Muscle layer of colon (tissue), 2 donors: ENCODE data around the gene KIF5B.
"Not testable (repeated sequence)": the region's sequence is repeated elsewhere in the genome, so short reads cannot be mapped to it uniquely, and the experiment has no call there.

Experiments used
- H3K27ac ChIP-seq: one replicate; pipeline ENCODE4 v1.7.0; 2013; ENCODE audit warnings: low read depth, mild to moderate bottlenecking, low read length, moderate library complexity
- H3K27me3 ChIP-seq, 2 donors: one replicate each; pipeline ENCODE4 v1.7.0; 2013; ENCODE audit warnings: low read length in 2 of 2, mild to moderate bottlenecking in 2 of 2; ENCODE audit not compliant: insufficient read depth in 2 of 2, control insufficient read depth in 1 of 2
- H3K36me3 ChIP-seq: one replicate; pipeline ENCODE4 v1.7.0; 2013; ENCODE audit warnings: mild to moderate bottlenecking, low read length; ENCODE audit not compliant: insufficient read depth
- H3K4me1 ChIP-seq: one replicate; pipeline ENCODE4 v1.7.0; 2013; ENCODE audit warnings: mild to moderate bottlenecking, low read length; ENCODE audit not compliant: insufficient read depth
- H3K4me3 ChIP-seq, 2 donors: one replicate each; pipeline ENCODE4 v1.7.0; 2013; ENCODE audit warnings: low read length in 2 of 2, low read depth in 1 of 2, mild to moderate bottlenecking in 1 of 2, moderate library complexity in 1 of 2
- H3K9ac ChIP-seq: one replicate; pipeline ENCODE4 v1.7.0; 2013; ENCODE audit warnings: low read length
- H3K9me3 ChIP-seq: one replicate; pipeline ENCODE4 v1.7.0; 2013; ENCODE audit warnings: mild to moderate bottlenecking, low read length
- donor health status: abdominal sarcoma.
- donor health status: Adenocarcinoma of cecum.

Gene KIF5B

GRCh38 chr10:32004161-32004591 lies 52.0 kb downstream of the KIF5B start:
- Histone ChIP-seq H3K27ac (no peak overlapping the region), H3K4me3 (no peak overlapping the region), H3K27me3 (no peaks in the 10 kb centered on the region), H3K9ac (no peak overlapping the region), H3K9me3 (no peaks in the 10 kb centered on the region), H3K4me1 (peaks cover 5% of the 10 kb centered on the region), H3K36me3 (no peaks in the 10 kb centered on the region)

DNA sequence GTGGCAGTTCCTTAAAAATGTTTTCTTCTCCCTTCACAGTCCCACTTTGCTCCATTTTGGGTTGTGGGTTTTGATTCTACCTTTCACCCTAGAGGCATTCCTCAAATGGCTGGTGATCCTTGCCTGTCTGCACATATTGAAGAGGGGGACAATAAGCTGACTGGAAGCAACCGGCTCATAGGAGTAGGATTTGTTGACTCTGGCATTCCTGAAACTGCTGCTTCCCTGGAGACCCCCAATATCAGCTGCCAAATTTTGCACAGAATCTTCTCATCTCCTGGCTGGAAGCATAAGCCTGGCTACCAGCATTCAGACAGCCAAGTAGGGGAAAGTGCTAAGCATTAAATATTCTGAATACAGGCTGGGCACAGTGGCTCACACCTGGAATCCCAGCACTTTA lies 53.7 kb downstream of the KIF5B start:
- H3K27me3 ChIP-seq, result no peaks in the 10 kb centered on the region
- H3K9me3 ChIP-seq, result no peaks in the 10 kb centered on the region
- H3K27ac ChIP-seq, result no peak overlapping the region
- no peak overlapping the region for H3K4me3 ChIP-seq
- no peak overlapping the region for H3K9ac ChIP-seq
- H3K4me1 ChIP-seq, result peaks cover 5% of the 10 kb centered on the region
- H3K36me3 ChIP-seq, result no peaks in the 10 kb centered on the region

GRCh38 chr10:32000937-32001336 lies 55.3 kb downstream of the KIF5B start:
- H3K4me1 ChIP-seq, result peaks cover 5% of the 10 kb centered on the region
- H3K36me3 ChIP-seq, result no peaks in the 10 kb centered on the region
- H3K4me3 ChIP-seq, result no peak overlapping the region
- no peaks in the 10 kb centered on the region for H3K27me3 ChIP-seq
- H3K27ac ChIP-seq, result no peak overlapping the region
- no peak overlapping the region for H3K9ac ChIP-seq
- no peaks in the 10 kb centered on the region for H3K9me3 ChIP-seq

DNA sequence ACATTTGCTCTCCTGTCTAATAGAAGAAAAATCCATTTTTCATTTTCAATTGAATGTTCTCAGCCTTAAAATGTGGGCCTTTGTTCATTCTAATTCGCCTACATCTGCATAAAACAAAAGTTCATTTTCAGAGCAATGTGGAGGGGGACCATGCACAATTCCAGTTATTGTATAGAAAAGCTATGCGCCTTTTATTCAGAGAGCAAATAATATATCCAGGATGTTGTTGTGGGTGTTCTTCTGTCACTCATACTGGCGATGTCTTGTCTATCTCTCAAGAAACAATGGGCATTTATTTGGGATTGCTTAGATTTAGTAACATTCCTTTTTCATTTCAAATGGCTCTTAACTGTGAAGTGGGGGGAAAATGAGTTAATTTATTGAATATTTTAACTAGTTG lies 56.4 kb downstream of the KIF5B start:
- H3K27me3 ChIP-seq, result no peaks in the 10 kb centered on the region
- no peaks in the 10 kb centered on the region for H3K9me3 ChIP-seq
- H3K4me3 ChIP-seq, result no peak overlapping the region
- H3K36me3 ChIP-seq, result no peaks in the 10 kb centered on the region
- H3K9ac ChIP-seq, result no peak overlapping the region
- no peak overlapping the region for H3K27ac ChIP-seq
- peaks cover 5% of the 10 kb centered on the region for H3K4me1 ChIP-seq

GRCh38 chr10:31999070-31999660 lies 57.1 kb downstream of the KIF5B start:
- Histone ChIP-seq H3K9ac (no peak overlapping the region), H3K9me3 (no peaks in the 10 kb centered on the region), H3K27ac (no peak overlapping the region), H3K4me1 (peaks cover 3% of the 10 kb centered on the region), H3K4me3 (no peak overlapping the region), H3K36me3 (no peaks in the 10 kb centered on the region), H3K27me3 (no peaks in the 10 kb centered on the region)

DNA sequence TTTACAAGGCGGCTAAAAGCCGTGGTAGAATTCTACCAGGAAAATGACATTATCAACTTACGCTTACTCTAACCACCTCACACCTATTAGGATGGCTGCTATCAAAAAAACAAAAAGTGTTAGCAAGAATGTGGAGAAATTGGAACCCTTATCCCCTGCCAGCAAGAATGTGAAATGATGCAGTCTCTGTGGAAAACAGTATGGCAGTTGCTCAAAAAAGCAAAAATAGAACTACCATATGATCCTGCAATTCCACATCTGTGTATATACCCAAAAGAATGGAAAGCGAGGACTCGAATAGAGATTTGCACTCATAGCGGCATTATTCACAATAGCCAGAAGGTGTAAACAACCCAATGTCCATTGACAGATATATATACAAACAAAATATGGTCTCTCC lies 61.3 kb downstream of the KIF5B start:
- H3K4me3 ChIP-seq, result no peak overlapping the region
- no peaks in the 10 kb centered on the region for H3K9me3 ChIP-seq
- no peaks in the 10 kb centered on the region for H3K36me3 ChIP-seq
- H3K27ac ChIP-seq, result no peak overlapping the region
- H3K4me1 ChIP-seq, result no peaks in the 10 kb centered on the region
- H3K9ac ChIP-seq, result no peak overlapping the region
- no peaks in the 10 kb centered on the region for H3K27me3 ChIP-seq

DNA sequence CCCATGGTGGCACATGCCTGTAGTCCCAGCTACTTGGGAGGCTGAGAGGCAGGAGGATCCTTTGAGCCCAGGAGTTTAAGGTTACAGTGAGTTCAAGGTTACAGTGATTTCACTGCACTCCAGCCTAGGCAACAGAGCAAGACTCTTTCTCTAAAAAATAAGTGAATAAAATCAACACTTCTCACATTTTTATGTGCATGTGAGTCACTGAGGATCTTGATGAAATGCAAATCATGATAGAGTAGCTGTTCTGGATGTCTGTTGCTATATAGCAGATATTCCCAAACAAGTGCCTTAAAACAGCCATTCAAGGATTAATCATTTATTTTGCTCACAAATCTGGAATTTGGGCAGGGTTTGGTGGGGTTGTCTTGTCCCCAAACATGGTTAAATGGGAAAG lies 65.3 kb downstream of the KIF5B start:
- Histone ChIP-seq H3K9me3 (no peaks in the 10 kb centered on the region), H3K36me3 (no peaks in the 10 kb centered on the region), H3K9ac (no peak overlapping the region), H3K4me3 (no peak overlapping the region), H3K4me1 (no peaks in the 10 kb centered on the region), H3K27ac (no peak overlapping the region), H3K27me3 (no peaks in the 10 kb centered on the region)

DNA sequence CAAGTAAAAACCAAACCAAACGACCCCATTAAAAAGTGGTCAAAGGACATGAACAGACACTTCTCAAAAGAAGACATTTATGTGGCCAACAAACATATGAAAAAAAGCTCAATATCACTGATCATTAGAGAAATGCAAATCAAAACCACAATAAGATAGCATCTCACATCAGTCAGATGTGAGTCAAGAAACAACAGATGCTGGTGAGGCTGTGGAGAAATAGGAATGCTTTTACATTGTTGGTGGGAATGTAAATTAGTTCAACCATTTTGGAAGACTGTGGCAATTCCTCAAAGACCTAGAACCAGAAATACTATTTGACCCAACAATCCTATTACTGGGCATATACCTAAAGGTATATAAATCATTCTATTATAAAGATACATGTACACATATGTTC lies 68.4 kb downstream of the KIF5B start:
- not testable (repeated sequence) for H3K36me3 ChIP-seq, H3K27me3 ChIP-seq, H3K27ac ChIP-seq, H3K4me1 ChIP-seq, H3K9me3 ChIP-seq, H3K9ac ChIP-seq, H3K4me3 ChIP-seq

- H3K4me1 ChIP-seq, result no peaks in the 10 kb centered on the region
- H3K9me3 ChIP-seq, result no peaks in the 10 kb centered on the region
- H3K27me3 ChIP-seq, result no peaks in the 10 kb centered on the region
- no peak overlapping the region for H3K9ac ChIP-seq
- H3K4me3 ChIP-seq, result no peak overlapping the region
- H3K36me3 ChIP-seq, result no peaks in the 10 kb centered on the region
- no peak overlapping the region for H3K27ac ChIP-seq
Observed at GRCh38 chr10:31982111-31982510, 74.1 kb downstream of the KIF5B start.

GRCh38 chr10:31980471-31980870 lies 75.8 kb downstream of the KIF5B start:
- Histone ChIP-seq H3K36me3 (no peaks in the 10 kb centered on the region), H3K9me3 (no peaks in the 10 kb centered on the region), H3K9ac (no peak overlapping the region), H3K4me1 (no peaks in the 10 kb centered on the region), H3K27me3 (no peaks in the 10 kb centered on the region), H3K4me3 (no peak overlapping the region), H3K27ac (no peak overlapping the region)

DNA sequence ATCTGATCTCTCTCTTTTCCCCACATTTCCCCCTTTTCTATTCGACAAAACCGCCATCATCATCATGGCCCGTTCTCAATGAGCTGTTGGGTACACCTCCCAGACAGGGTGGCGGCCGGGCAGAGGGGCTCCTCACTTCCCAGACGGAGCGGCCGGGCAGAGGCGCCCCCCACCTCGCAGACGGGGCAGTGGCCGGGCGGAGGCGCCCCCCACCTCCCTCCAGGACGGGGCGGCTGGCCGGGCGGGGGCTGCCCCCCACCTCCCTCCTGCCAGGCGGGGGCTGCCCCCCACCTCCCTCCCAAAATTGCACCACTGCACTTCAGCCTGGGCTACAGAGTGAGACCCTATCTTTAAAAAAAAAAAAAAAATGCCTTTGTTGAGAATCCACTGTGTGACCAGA lies 77.2 kb downstream of the KIF5B start:
- H3K36me3 ChIP-seq, H3K27me3 ChIP-seq, H3K9ac ChIP-seq, H3K9me3 ChIP-seq, H3K4me1 ChIP-seq, H3K27ac ChIP-seq, H3K4me3 ChIP-seq: not testable (repeated sequence)

DNA sequence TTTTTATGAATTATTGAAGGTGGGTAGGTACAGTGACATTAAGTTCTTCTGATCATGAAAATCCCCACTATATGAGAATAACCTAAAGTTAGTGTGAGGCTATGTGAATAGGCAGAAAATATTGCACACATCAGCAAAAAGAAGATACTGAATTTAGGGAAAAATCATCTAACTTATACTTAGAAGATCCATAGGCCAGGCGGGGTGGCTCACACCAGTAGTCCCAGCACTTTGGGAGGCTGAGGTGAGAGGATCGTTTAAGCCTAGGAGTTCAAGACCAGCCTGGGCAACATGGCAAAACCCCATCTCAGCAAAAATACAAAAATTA lies 78.1 kb downstream of the KIF5B start:
- H3K9ac ChIP-seq, result no peak overlapping the region
- H3K9me3 ChIP-seq, result no peaks in the 10 kb centered on the region
- no peak overlapping the region for H3K27ac ChIP-seq
- H3K27me3 ChIP-seq, result no peaks in the 10 kb centered on the region
- no peaks in the 10 kb centered on the region for H3K4me1 ChIP-seq
- H3K4me3 ChIP-seq, result no peak overlapping the region
- no peaks in the 10 kb centered on the region for H3K36me3 ChIP-seq
